GM21737 (cell line): ENCODE results near the gene B4GALT1.
A peak's percentile ranks its signal among the peaks of the same experiment; 100 is the strongest.
"Not testable (repeated sequence)": the region's sequence is repeated elsewhere in the genome, so short reads cannot be mapped to it uniquely, and the experiment has no call there.

ENCODE experiments used
- ATAC-seq: cut with Tn5 transposase; IDR thresholded peaks from one replicate; pipeline ENCODE4 v1.9.1; 2021; ENCODE audit warnings: mild to moderate bottlenecking, moderate library complexity; ENCODE audit not compliant: unreplicated experiment

Gene B4GALT1

DNA sequence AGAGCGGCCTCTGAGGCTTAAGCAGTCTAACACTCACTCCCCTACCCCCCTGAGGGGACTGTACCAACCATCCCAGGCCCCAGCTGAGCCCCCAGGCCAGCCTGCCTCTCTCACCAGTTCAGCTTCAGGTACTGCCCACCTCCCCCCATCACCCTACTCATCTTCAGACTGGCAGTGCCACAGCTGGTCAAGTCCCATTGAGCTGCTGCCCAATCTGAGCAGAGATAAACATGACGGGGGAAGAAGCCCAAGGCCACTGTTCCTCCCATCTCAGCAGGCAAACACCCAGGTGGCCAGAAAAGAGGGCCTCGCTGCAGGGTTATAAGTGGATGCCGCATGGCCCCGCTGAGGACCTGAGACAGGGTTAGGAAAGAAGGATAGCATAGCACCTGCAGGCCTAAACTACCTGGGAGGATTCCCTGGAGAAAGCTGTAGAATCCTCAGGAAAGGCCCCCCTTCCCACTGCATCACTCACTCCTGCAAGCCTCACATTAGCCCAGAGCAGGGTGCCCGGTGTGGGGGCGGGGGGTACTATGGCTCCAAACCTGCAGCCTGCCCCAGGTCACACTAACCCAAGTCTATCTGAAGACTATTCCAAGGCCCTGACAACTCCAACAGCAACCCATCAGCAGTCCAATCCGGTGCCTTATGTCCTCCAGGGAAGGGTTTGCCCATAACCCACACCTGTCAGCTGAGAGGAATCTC is 3.6 kb downstream of the B4GALT1 start:
- no peak for ATAC-seq

DNA sequence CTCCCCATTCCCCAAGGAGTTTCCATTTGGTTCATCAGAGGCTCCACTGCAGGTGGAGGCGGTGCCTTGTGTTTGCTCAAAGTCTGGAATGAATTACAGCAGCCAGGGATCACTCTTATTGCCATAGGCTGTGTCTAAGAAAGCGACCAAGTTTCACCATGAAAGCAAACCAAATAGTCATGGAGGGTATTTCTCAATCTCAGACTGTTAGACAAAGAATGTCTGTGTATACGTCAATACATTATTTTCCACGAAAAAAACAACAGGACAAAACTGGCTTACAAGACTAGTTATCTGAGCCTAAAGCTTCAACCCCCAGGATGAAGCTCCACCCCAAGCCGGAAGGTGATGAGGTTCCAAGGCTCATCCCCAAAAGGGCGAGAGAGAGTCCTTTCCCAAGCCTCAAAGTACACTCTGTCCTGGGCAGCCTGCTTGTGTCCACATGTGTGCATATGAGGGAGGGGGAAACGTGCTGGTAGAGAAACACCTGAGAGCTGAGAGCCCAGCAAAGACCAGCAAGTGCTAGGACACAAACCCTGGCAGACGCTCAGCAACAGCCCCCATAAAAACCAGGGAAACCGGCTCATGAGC is 4.3 kb downstream of the B4GALT1 start:
- ATAC-seq = no peak

DNA sequence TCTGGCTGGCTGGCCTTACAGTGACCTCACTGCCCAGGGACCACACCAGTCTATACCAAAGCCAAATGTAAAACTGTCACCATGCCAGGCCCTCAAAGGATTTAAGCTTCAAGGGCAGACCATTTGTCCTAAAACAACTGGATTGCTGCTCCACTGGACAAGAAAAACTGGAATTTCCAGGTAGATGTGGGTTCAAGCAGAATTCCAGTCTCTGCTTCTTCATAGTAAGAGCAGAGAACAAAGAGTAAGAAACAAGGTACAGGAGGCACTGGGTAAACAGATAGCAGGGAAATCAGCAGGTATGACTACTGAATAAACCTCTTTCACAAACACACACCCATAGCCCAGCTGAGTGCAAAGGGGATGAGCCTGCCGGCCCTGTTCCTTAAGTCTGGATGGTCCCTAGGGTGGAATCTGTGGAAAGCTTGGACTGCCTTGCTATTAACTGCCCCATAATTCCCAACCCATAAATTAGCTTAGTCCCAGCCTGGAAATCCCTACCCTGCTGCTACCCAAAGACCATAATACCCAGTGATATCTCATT is 5.5 kb downstream of the B4GALT1 start:
- no peak for ATAC-seq

- ATAC-seq = no peak
These were observed 6.0 kb downstream of the B4GALT1 start for GRCh38 chr9:33161011-33161588.

GRCh38 chr9:33160446-33160845 is 6.7 kb downstream of the B4GALT1 start:
- not testable (repeated sequence) for ATAC-seq

DNA sequence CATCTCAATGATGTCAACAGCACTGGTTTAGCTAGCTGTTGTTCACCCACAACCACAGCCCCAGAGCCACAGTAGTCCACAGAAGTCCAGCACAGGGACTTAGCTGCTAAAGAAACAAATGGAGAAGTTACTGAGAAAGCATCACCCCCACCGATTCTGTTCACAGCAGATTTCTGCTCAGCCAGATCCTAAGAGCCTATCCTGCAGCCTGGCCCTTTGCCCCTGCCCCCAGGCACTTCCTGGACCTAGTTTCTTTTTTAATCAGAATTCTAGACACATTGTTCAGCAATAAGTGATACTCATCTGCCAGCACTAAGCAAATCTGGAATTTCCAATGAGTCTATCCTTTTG is 7.4 kb downstream of the B4GALT1 start:
- peak; percentile 30 for ATAC-seq

- peak; percentile 27 for ATAC-seq
These were observed 8.0 kb downstream of the B4GALT1 start for GRCh38 chr9:33158843-33159776.

DNA sequence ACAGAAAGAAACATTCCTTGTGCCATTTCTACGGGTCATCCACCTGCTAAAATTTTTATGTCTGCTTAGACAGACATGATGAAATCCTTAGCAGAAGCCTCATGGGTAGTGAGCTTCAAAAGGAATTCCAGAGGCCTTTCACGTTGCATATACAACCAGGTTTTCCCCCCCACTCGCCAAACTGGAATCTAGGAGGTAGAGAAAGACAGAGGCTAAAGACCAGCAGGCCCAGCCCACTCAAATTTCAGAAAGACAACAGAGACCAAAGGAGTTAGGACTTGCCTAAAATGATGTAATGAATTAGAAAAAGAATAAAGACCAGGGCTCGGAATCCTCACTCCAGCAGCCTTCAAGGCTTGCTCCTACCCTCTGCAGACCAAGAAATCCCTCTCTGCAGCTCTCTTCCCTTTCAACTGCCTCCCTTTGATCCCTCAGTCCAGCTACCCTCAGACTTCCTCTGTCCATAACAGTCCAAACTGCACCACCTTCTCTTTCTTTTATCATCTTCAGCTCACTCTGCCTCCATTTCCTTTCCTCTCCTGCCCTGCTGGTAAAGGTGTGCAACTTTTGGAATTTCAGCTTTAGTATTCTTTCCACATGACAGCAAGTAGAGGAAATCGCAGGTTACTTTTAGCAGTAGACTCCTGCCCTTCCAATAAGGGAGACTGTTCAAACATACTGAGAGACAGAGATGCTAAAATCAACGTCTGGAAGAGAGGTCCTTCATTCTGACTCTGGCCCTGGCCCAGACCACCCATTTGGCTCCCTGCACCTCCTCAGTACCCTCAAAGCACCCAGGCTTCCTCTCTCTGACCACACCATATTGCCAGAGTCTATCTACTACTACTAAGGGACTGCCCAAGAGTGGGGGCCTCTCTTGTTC is 8.9 kb downstream of the B4GALT1 start:
- ATAC-seq = peak; percentile 15

- no peak for ATAC-seq
These were observed 11.7 kb downstream of the B4GALT1 start for GRCh38 chr9:33155393-33155792.

- no peak for ATAC-seq
These were observed 12.8 kb downstream of the B4GALT1 start for GRCh38 chr9:33154371-33154770.

GRCh38 chr9:33153666-33154065 is 13.5 kb downstream of the B4GALT1 start:
- peak; percentile 41 for ATAC-seq

DNA sequence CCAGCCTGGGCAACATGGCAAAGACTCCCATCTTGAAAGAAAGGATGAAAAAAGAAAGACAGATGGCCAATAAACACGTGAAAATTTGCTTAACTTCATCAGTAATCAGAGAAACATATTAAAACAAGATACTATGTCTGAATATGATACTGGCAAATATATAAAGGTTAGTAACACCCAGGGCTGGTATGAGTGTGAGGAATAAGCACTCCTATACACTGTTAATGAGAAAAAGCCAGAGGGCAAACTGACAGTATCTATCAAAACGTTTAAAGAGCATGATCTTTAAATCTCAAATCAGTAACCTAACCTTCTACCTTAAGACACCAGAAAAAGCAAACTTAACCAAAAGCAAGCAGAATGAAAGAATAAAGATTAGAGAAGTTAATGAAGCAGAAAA is 14.1 kb downstream of the B4GALT1 start:
- no peak for ATAC-seq

DNA sequence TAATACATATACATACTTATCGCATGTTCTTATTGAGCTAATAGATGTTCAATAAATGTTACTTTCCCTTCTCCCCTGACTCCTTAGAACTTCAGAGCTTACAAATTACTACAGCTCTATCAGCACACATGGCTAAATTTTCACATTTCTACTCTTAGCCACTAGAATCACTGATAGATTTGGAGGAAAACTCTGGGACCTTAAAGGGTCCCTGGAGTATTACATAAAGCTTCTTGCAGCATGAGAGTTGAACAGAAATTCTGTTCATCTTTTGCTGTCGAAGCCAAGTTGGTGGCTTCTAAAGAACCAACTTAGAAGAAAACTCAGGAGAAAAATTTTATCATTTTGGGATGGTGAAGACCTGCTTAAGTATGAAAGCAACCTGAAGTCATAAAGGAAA is 15.5 kb downstream of the B4GALT1 start:
- ATAC-seq = no peak

DNA sequence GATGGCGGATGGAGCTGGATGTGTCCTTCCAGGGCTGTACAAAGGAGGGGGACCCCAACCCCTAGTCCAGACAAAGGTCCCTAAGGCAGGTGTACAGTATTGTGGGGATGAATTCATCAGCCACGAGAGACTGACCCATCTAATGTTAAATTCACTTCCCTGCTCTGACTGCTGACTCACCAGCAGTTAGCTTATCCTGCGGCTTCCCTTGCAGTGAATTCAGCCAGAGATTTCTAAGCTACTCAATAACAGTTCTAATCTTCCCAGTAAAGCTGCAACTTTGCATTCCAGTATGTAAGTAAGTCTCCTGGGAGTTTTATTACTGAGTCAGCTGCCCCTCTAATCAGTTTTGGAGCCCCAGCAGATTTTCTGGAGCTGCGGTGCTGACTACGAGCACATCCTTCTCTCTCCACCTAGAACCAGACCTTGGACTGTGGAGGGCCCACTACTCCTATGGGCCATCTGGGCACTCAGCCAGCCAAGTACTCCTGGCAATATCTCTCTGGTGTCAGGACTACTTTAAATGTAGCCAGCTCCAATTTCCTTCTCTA is 16.1 kb downstream of the B4GALT1 start:
- ATAC-seq = no peak

DNA sequence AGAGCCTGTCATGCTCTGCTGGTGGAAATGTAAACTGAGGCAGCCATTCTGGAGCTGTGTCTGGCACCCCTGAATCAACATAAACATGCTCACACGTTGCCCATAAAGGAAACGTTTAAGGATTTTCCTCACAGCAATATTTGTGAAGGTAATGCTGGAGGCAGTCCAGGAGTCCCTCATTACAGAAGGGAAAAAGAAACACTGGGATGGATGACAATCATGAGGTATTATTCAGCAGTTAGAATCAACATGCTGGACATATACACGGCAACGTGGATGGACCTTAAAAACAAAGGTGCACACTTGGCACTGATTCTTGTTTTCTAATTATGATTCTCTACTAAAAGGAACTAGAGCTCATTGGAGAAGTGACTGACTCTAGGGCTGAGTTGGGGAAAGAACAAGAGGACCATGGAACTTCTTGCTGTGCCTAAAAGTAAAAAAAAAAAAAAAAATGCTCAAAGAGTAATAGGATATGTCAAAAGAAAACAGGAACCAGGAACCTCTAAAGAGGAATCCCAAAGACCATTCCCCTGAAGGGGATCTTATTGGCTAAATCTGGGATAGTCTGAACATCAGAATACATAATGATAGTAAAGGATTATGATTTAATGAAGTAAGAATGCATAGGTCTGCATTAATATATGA is 18.6 kb downstream of the B4GALT1 start:
- ATAC-seq = no peak

DNA sequence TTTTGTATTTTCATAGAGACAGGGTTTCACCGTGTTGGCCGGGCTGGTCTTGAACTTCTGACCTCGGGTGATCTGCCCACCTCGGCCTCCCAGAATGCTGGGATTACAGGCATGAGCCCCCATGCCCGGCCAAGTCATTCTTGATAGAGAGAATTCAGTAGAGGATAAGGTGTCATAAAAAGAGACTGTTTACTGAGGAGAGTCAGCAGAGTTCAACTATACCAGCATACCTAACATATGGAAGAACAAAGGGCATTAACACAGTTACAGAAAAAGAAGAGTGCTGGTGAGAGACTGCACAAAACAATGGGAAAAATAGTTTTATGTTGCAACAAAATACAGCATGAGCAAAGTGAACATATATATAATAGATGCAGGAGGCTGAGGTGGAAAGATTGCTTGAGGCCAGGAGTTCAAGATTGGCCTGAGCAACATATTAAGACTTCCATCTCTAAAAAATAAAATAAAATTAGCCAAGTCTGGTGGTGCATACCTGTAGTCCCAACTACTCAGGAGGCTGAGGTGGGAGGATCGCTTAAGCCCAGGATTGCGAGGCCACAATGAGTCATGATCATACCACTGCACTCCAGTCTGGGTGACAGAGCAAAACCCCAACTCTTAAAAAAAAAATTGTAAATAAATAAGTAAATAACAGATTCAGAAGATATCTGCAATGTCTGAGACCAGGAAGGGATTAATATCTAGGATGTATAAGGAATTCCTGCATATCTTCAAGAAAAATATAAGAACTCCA is 19.5 kb downstream of the B4GALT1 start:
- ATAC-seq = no peak

GRCh38 chr9:33146298-33146697 is 20.8 kb downstream of the B4GALT1 start:
- no peak for ATAC-seq

- no peak for ATAC-seq
These were observed 22.6 kb downstream of the B4GALT1 start for GRCh38 chr9:33144551-33144950.

- no peak for ATAC-seq
These were observed 23.9 kb downstream of the B4GALT1 start for GRCh38 chr9:33143241-33143661.
